ENCODE measurements around the gene CNOT6. TPM values are rescaled to one million over a fixed set of nuclear protein-coding genes. Genes with fewer than 3 reads are reported as not detected.

The CNOT6 gene
- total RNA-seq, 4 donors from 2014 or later: 3.8 to 43.5 (median 17.0) TPM

- H3K9me3 ChIP-seq: no peaks in the 10 kb centered on the region
- H3K27ac ChIP-seq: no peak overlapping the region
- H3K27me3 ChIP-seq: no peaks in the 10 kb centered on the region
- H3K4me1 ChIP-seq: no peaks in the 10 kb centered on the region
- intact Hi-C loops (cut with DNase I; ENCODE audit: low total_unique reads): no loop called here
- H3K4me3 ChIP-seq: no peak overlapping the region
- TF ChIP-seq POLR2A (IDR thresholded peaks at IDR 0.05) (no peak), CTCF (IDR thresholded peaks at IDR 0.05) (no peak)
- no peaks in the 10 kb centered on the region for H3K36me3 ChIP-seq
- DNase-seq: no peak
Observed at GRCh38 chr5:180620014-180620413, 125.8 kb downstream of the CNOT6 start.

GRCh38 chr5:180621311-180621710, 127.1 kb downstream of the CNOT6 start:
- TF ChIP-seq POLR2A (IDR thresholded peaks at IDR 0.05): no peak
- TF ChIP-seq CTCF (IDR thresholded peaks at IDR 0.05): no peak
- Histone ChIP-seq H3K36me3 (no peaks in the 10 kb centered on the region), H3K27me3 (no peaks in the 10 kb centered on the region), H3K27ac (no peak overlapping the region), H3K4me3 (no peak overlapping the region), H3K4me1 (no peaks in the 10 kb centered on the region), H3K9me3 (no peaks in the 10 kb centered on the region)
- intact Hi-C loops (cut with DNase I; ENCODE audit: low total_unique reads): no loop called here
- DNase-seq: no peak

GRCh38 chr5:180622910-180623309, 128.7 kb downstream of the CNOT6 start:
- H3K9me3 ChIP-seq: no peaks in the 10 kb centered on the region
- no peak overlapping the region for H3K4me3 ChIP-seq
- H3K27ac ChIP-seq: peak overlapping the region; percentile 26
- TF ChIP-seq CTCF (IDR thresholded peaks at IDR 0.05) (no peak), POLR2A (IDR thresholded peaks at IDR 0.05) (no peak)
- no peaks in the 10 kb centered on the region for H3K27me3 ChIP-seq
- no peak for DNase-seq
- intact Hi-C loops (cut with DNase I; ENCODE audit: low total_unique reads): no loop called here
- H3K36me3 ChIP-seq: no peaks in the 10 kb centered on the region
- H3K4me1 ChIP-seq: no peaks in the 10 kb centered on the region

- no peak for TF ChIP-seq CTCF (IDR thresholded peaks at IDR 0.05)
- TF ChIP-seq POLR2A (IDR thresholded peaks at IDR 0.05): no peak
- peak overlapping the region; percentile 26 for H3K27ac ChIP-seq
- intact Hi-C loops (cut with DNase I; ENCODE audit: low total_unique reads): no loop called here
Observed at GRCh38 chr5:180623411-180623834, 129.2 kb downstream of the CNOT6 start.

GRCh38 chr5:180623844-180624243, 129.7 kb downstream of the CNOT6 start:
- Histone ChIP-seq H3K4me3 (no peak overlapping the region), H3K27ac (peak overlapping the region; percentile 26), H3K4me1 (no peaks in the 10 kb centered on the region), H3K9me3 (no peaks in the 10 kb centered on the region), H3K27me3 (no peaks in the 10 kb centered on the region), H3K36me3 (no peaks in the 10 kb centered on the region)
- intact Hi-C loops (cut with DNase I; ENCODE audit: low total_unique reads): no loop called here
- TF ChIP-seq CTCF (IDR thresholded peaks at IDR 0.05): no peak
- TF ChIP-seq POLR2A (IDR thresholded peaks at IDR 0.05): no peak
- no peak for DNase-seq

More at GRCh38 chr5:180623411-180623834, 129.2 kb downstream of the CNOT6 start:
- no peaks in the 10 kb centered on the region for H3K36me3 ChIP-seq
- no peak overlapping the region for H3K4me3 ChIP-seq
- no peaks in the 10 kb centered on the region for H3K4me1 ChIP-seq
- H3K27me3 ChIP-seq: no peaks in the 10 kb centered on the region
- DNase-seq: peak in 1 of 2 donors; percentile 28
- no peaks in the 10 kb centered on the region for H3K9me3 ChIP-seq

All from uterus (tissue), 4 donors.